ENCODE measurements around the gene GM2A.
"Not testable (repeated sequence)": the region's sequence is repeated elsewhere in the genome, so short reads cannot be mapped to it uniquely, and the experiment has no call there.

GM2A gene

DNA sequence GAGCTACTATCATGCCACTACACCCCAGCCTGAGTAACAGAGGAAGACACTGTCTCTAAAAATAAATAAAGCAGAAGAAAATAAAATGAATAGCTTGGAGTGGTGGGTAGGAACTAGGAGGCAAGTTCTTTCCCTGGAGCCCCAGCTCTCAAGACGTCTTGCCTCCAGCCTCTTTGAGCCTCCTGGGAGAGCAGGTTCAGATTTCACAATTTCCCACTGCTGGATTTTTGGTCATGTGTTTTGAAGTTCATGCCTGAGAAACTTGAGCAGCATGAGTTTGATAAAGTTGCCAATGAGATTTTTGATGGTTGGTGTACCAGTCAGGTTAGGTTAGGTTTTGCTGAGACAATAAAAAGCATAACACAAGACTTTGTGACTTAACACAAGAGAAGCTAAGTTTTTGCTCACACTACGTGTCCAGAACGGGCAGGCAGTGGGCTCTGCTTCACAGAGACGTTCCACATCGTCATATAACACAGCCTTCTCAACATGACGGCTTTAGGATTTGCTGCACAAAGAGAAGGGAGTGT, 25.0 kb upstream of the GM2A start:
- no peak for FAIRE-seq
- no peak for DNase-seq (ENCODE audit: insufficient read length, low spot score)

GRCh38 chr5:151228986-151229385, 24.0 kb upstream of the GM2A start:
- DNase-seq (ENCODE audit: insufficient read length, low spot score) (no peak), FAIRE-seq (no peak)

DNA sequence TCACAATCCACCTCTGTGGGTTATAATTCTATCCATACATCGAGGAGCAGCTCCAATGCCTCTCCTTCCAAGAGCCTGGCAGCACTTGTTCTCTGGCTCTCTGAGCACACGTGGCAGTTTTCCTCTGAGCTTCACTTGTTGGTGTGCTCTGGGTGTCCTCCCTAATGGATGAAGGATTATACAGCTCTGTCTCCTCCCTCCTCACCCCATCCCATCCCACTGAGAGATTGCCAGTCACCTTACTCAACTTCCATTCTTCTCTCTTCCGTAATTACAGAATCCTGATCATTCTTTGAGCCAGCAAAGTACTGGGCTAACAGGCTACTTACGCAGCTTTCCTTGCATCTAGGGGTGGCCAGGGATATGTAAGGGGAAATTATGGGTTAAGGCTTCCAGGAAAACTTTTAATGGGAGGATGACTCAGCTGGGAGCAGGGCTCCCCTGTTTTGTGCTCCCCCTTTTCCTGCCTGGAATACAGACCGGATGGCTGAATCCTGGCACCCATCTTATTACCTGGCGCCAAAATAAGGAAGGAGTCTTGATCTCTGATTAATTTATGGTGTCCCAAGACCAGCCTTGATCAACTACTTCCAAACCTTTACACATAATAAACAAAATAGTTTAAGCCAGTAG, 22.8 kb upstream of the GM2A start:
- FAIRE-seq, result no peak
- no peak for DNase-seq (ENCODE audit: insufficient read length, low spot score)

DNA sequence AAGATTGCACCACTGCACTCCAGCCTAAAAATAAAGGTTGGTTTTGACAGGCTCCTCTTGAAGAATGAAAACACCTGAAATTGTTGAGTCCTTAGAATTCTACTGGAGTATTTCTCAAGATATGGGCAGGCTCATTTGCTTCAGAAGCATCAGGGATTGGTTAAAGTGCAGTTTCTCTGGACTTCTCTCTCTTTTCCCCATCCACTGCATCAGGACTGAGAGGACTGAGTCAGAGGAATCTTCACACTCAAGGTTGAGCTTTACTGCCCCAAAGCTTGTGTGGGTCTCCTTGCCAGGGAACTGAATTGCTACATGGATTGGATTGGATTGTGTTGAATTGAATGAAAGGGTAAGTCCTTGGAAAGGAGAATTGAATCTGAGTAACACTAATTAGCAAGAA, 21.6 kb upstream of the GM2A start:
- DNase-seq (ENCODE audit: insufficient read length, low spot score), result no peak
- FAIRE-seq, result no peak

DNA sequence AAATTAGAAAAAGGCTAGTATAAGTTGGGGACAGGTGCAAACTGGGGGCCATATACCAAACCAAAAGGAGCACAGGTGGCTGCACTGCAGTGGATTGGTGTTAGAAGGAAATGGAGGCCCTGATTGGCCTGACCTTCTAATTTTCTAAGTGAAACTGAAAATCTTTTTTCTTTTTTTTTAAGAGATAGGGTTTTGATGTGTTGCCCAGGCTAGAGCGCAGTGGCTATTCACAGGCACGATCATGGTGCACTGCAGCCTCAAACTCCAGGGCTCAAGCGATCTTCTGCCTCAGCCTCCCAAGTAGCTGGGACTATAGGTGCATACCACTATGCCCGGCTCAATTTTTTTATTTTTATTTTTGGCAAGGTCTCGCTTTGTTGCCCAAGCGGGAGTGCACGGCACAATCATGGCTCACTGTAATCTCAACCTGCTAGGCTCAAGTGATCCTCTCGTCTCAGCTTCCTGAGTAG, 19.3 kb upstream of the GM2A start:
- peak; percentile 45 for DNase-seq (ENCODE audit: insufficient read length, low spot score)
- no peak for FAIRE-seq

DNA sequence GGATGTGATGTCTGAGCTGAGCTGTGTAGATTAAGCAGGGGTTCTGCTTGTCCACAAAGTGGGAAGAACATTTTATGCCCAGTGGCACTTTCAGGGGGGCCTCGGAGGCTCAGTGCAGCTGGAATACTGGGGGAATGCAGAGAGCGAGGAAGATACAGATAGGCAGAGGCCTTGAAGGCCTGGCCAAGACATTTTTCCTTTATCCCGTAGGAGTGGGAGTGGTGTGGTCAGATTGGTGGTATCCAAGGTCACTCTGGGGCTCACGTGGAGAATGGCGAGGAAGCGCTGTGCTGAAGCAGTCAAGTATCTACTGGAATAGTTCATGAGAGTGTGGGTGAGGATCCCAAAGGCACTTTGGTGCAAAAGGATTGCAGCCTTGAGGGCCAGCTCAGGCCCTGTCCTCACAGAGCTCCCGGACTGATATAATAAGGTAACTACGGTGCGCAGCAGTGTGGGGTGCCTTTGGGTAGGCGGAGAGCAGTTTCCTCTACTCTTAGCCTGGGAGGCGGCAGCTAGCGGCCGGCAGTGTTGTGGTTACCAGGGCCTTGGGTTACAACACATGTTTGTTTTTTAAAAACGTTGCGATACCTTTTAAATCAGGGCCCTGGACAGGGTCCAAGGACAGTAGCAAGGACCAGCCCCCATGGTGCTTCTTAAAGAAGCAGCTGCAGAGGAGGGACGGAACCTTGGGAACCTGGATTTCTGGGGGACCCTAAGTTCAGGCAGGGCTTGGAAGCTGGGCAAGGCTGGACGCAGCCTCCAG, 18.3 kb upstream of the GM2A start:
- DNase-seq (ENCODE audit: insufficient read length, low spot score), result peak; percentile 56
- peak; percentile 92 for FAIRE-seq

GRCh38 chr5:151235239-151235571, 17.8 kb upstream of the GM2A start:
- DNase-seq (ENCODE audit: insufficient read length, low spot score); FAIRE-seq: not testable (repeated sequence)

- FAIRE-seq (no peak), DNase-seq (ENCODE audit: insufficient read length, low spot score) (no peak)
Observed at GRCh38 chr5:151236888-151237287, 16.1 kb upstream of the GM2A start.

- DNase-seq (ENCODE audit: insufficient read length, low spot score) (no peak), FAIRE-seq (no peak)
Observed at GRCh38 chr5:151237685-151238084, 15.3 kb upstream of the GM2A start.

DNA sequence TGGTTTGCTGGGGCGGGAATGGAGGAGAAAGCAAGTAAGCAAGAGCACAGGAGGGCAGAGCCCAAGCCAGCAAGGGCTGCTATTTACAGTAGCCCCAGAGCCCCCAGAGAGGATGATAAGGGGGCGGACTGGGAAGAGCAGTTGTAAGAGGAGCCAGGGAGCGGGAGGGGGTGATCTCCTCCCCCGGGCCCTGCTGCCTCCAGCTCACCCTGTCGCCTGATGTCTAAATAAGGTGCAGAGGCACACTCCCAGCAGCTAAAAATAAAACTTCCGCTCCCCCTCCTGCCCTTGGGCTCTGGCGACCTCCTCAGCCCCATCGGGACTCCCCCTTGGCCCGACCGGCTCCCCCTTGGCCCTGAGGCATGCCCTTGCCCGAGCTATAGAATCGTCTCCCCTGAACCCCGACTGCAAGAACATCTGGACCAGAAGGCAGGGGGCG, 14.7 kb upstream of the GM2A start:
- FAIRE-seq (peak; percentile 83), DNase-seq (ENCODE audit: insufficient read length, low spot score) (no peak)

- peak; percentile 26 for FAIRE-seq
Observed at GRCh38 chr5:151239237-151239861, 13.6 kb upstream of the GM2A start.

GRCh38 chr5:151240268-151240835, 12.6 kb upstream of the GM2A start:
- FAIRE-seq; DNase-seq (ENCODE audit: insufficient read length, low spot score): not testable (repeated sequence)

More at GRCh38 chr5:151239237-151239861, 13.6 kb upstream of the GM2A start:
- no peak for DNase-seq (ENCODE audit: insufficient read length, low spot score)

GRCh38 chr5:151240924-151241635, 11.9 kb upstream of the GM2A start:
- DNase-seq (ENCODE audit: insufficient read length, low spot score) (no peak), FAIRE-seq (peak; percentile 64)

DNA sequence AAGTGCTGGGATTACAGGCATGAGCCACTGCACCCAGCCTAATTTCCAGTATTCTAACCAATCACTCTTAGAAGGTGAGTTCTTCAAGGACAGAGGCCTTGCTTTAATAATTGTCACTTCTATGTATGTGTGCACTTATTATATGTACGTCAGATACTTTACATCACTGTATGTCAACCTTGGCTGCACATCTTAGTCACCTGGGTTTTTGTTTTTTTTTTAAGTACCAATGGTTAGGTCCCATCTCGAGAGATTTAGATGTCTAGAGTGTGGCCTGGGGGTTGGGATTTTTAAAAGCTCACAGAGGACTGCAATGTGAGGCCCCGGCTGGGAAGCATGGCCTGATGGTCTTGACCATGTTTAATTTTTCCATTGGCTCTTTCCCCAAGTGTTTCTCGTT, 9.9 kb upstream of the GM2A start:
- no peak for DNase-seq (ENCODE audit: insufficient read length, low spot score)
- FAIRE-seq, result no peak

DNA sequence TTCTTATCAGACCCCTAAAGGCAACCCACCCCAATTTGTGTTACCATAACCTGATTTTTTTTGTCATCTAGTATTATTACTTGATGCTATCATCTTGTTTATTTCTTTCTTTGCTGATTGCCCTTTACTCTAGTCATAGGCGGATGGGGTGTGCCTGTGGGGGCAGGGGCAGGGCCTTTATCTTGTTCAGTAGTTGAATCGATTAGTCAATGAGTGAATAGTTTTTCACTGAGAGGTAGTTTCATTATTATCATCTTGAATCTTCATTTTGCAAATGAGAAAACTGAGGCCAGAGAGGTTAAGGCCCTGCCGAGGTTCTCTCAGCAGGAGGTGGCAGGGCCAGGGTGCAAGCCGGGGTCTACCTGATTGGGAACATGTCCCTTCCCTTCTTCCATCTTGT, 9.4 kb upstream of the GM2A start:
- DNase-seq (ENCODE audit: insufficient read length, low spot score) (no peak), FAIRE-seq (no peak)

DNA sequence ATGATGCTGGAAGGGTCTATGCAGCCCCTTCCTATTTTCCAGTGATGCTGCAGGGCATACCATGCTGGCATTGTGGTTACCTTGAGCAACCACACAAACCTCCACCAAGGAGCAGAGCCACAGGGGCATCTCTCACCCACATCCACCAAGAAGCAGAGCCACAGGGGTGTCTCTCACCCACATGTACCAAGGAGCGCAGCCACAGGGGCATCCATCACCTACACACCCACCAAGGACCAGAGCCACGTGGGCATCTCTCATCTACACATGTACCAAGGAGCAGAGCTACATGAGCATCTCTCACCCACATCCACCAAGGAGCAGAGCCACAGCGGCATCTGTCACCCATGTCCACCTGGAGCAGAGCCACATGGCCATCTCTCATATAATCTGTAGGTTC, 8.8 kb upstream of the GM2A start:
- DNase-seq (ENCODE audit: insufficient read length, low spot score) (no peak), FAIRE-seq (no peak)

DNA sequence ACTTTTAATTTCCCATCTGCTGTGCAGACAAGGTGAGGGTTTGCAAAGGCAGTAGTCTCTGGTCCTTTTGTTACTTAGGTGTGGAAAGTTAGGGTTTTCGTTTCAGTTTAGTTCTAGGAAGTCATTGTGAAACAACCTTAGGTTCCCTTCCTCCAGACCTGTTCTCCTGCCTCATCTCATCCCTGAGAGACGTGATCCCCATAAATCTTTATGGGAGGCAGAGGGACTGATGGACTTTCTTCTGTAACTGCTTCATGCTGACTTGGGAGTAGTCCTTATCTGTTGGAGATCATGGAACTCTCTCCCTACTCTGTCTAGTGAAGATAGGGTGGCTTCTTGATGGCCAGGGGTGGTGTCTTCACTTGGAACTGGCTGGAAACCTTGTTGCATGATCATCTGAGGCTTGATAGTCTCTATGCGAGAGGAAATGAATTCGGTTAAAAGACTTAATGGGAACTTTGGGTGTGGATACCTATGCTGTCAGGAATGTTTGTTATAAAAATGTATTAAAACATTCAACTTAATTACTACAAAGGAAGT, 7.2 kb upstream of the GM2A start:
- FAIRE-seq (peak; percentile 52), DNase-seq (ENCODE audit: insufficient read length, low spot score) (no peak)

DNA sequence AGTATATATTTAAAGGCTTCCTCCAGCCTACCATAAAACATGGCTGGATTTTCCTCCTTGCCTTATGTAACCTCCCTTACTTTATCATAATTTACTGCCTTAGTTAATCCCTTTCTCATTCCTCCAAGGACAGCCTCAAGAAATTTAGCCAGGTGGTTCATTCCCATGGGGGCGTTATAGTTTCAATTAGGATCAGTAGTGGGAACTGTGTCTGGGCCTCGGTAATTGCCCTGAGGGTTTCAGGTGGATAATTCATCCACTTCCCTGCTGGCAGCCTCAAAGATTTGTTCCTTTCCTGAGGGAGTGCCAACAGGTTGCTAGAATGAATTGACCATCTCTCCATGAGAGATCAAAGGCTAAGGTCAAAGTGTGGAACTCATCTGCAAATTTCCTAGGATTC, 4.3 kb upstream of the GM2A start:
- no peak for DNase-seq (ENCODE audit: insufficient read length, low spot score)
- no peak for FAIRE-seq

- DNase-seq (ENCODE audit: insufficient read length, low spot score) (no peak), FAIRE-seq (no peak)
Observed at GRCh38 chr5:151249281-151249680, 3.7 kb upstream of the GM2A start.

DNA sequence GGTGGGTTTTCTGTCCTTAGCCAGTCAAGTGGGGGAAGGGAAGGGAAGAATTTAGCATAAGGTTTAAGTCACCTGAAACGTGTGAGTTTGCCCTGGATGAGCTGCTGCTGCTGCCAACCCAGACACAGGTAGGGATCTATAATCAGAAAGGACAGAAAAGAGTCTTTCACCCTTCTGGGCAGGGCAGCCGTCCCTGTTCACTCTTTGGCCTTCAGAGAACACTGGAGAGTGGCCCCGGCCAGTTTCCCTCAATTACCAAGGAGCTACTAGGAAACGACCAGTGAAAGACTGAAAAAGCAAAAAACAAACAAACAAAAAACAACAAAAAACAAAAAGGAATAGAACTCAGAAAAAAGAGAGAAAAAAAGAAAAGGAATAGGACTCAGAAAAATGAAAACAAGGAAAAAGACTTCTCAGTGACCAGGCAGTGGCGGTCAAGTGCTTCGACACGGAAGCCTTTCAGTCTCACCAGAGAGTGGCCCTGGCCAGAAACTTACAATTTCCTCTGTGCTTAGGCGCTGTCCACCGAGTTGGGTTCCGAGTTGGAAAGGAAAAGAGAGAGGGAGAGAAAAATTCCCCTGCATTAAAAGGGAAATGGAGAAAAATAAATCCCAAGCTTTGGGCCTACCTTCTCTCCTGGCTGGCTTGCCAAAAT, 2.5 kb upstream of the GM2A start:
- no peak for DNase-seq (ENCODE audit: insufficient read length, low spot score)
- FAIRE-seq, result no peak
